Measurements from ENCODE around the gene CAMKMT.

Gene CAMKMT

DNA sequence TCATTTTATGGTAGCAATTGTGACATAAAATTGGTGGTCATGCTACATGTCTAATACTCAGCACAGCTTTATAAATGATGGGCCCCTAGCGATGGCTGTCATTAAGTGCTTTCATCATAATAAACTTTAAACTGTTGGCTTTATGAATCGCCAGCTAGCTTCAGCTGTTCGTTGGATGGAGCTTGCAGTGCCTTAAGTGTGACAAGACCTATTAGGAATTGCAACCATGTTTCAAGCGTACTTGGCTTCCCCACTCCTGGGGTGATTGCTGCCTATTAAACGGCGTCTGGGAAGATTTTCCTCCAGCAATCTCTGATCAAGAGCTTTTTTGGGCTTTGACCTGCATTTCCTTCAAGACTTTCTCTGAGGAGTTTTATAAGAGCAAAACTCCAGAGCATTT lies 415.3 kb downstream of the CAMKMT start:
- TF ChIP-seq, protein P1, sequence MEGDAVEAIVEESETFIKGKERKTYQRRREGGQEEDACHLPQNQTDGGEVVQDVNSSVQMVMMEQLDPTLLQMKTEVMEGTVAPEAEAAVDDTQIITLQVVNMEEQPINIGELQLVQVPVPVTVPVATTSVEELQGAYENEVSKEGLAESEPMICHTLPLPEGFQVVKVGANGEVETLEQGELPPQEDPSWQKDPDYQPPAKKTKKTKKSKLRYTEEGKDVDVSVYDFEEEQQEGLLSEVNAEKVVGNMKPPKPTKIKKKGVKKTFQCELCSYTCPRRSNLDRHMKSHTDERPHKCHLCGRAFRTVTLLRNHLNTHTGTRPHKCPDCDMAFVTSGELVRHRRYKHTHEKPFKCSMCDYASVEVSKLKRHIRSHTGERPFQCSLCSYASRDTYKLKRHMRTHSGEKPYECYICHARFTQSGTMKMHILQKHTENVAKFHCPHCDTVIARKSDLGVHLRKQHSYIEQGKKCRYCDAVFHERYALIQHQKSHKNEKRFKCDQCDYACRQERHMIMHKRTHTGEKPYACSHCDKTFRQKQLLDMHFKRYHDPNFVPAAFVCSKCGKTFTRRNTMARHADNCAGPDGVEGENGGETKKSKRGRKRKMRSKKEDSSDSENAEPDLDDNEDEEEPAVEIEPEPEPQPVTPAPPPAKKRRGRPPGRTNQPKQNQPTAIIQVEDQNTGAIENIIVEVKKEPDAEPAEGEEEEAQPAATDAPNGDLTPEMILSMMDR (IDR thresholded peaks at IDR 0.05; ENCODE audit: low read depth, low read length) = no peak
- no peak overlapping the region for H3K4me3 ChIP-seq (ENCODE audit: low read depth, low read length)

DNA sequence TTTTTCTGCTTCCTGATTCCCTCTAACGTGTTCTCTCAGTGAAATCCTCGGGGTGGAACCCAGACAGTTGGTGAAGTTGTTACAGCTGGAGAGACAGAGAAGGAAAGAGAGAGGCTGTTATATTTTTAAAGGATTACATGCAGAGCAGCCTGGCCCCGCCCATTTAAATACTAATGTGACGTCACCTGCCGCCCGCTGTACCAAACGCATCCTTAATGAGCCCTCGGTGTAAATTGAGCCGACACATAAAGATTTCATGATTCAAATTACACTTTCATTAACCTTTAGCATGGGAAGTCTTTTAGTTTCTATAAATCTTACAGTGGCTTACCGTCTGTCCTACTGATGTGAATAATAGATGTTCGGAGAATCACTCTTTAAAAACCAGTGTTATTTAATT lies 415.8 kb downstream of the CAMKMT start:
- TF ChIP-seq, protein P1 (IDR thresholded peaks at IDR 0.05; ENCODE audit: low read depth, low read length) = no peak
- H3K4me3 ChIP-seq (ENCODE audit: low read depth, low read length) = no peak overlapping the region

DNA sequence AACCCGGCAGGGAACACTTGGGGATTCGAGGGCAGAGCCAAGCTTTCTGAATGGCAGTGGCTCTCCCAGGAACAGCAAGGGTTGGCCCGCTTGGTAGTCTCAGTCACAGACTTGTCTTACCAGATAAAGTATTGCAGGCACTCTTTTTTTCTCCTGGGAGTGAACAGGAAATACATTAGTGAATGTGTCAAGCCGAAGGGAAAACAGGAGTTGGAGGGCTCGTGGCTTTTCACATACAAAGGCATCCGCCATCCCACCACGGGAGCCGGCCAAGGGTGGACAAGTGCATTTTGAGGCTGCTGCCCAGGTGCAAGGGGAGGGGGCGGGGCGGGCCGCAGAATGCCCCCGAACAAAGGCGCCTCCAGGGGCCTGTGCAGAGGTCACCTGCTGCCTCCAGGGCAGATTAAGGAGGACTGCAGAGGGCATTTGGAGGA lies 416.5 kb downstream of the CAMKMT start:
- H3K4me3 ChIP-seq (ENCODE audit: low read depth, low read length) = no peak overlapping the region
- TF ChIP-seq, protein P1 (IDR thresholded peaks at IDR 0.05; ENCODE audit: low read depth, low read length) = no peak

DNA sequence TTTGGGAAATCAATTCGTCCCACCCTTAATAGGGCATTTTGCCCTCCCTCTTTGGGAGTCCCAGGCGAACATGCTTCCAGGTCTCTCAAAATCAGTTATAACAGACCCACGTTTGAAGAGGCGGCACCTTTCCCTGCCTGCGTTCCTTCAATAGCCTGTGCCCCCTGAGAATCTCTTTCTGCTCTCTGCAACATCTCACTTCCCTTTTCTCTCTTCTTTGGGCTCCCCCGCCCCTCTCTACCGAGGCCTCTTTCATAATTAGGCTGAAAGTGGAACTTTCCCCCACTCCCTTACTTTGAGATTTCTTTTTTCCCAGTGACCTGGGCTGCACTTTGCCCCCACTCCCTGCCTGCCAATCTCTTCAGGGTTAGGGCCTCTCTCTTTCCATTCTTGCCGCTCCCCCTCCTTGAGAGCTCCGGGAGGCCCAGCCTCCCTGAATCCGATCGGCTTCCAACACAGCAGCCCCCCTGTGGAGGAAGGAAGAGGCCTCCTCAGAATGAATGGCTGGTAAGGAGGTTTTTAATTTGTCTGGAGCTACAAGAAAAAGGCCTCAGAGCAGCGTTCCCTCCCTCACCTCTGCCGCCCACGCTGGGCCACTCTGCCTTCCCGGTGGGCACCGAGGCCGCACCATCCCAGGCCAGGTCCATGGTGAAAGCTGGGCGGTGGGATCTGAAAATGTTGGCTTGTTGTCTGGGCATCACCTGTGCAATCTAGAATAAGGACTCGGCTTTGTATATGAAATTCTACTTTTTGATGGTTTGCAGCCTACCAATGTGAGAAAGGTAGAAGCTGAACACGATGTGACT lies 417.1 kb downstream of the CAMKMT start:
- TF ChIP-seq, protein P1 (IDR thresholded peaks at IDR 0.05; ENCODE audit: low read depth, low read length) = no peak
- no peak overlapping the region for H3K4me3 ChIP-seq (ENCODE audit: low read depth, low read length)

DNA sequence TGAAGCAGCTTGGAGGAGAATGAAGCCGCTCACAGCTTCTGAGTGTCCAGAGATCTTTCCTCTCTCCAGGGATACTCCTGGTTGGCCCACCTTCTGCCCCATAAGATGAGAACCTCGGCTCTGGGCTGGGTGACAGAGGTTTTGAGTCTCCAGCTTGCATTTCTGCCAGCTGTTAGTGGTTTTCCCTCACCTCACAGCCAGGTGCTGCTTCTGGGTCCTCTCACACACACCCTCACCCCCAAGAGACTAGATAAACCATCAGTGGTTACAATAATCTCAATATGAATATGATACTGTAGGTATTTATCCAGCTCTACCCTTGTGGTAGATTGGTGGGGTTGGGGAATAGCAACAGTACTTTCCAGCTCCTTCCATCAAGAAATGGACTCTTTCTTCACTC lies 418.0 kb downstream of the CAMKMT start:
- TF ChIP-seq, protein P1 (IDR thresholded peaks at IDR 0.05; ENCODE audit: low read depth, low read length) = no peak

DNA sequence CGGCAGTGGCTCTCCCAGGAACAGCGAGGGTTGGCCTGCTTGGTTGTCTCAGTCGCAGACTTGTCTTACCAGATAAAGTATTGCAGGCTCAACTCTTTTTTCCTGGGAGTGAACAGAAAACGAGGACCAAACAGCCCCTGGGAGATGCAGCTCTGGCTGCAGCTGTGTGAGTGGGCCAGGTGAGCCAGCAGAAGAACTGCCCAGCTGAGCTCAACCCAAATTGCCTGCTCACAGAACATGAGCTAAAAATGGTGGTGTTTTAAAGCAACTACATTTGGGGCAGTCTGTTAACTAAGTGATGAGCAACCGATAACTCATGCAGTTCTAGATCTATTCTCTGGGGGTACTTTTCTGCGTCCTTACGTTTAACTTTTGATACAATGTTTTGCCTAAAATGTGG lies 418.7 kb downstream of the CAMKMT start:
- TF ChIP-seq, protein P1 (IDR thresholded peaks at IDR 0.05; ENCODE audit: low read depth, low read length) = no peak
- no peak overlapping the region for H3K4me3 ChIP-seq (ENCODE audit: low read depth, low read length)

More for the DNA sequence above, 418.0 kb downstream of the CAMKMT start:
- no peak overlapping the region for H3K4me3 ChIP-seq (ENCODE audit: low read depth, low read length)

DNA sequence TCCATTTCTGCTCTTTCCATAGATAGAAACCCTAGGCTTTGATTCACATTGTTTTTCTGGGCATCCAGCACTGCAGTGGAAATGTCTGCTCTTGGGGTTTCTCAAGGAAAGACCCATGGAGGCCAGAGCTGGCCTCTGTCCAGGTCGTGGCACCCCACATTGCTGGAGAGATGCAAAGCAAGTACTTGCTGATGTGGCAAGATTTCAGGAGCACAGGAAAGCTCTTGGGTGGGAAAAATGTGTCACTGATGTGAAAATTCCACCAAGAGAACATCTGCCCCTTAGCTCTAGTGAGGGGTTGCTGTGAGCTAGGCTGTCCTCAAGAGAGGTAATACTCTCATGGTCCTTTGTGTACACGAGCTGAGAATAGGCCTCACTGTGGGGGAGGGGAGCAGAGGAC lies 423.7 kb downstream of the CAMKMT start:
- TF ChIP-seq, protein P1 (IDR thresholded peaks at IDR 0.05; ENCODE audit: low read depth, low read length) = no peak

More for the DNA sequence above, 423.7 kb downstream of the CAMKMT start:
- H3K4me3 ChIP-seq (ENCODE audit: low read depth, low read length) = no peak overlapping the region
